ENCODE data around the gene SOS2. TPM values are rescaled to one million over a fixed set of nuclear protein-coding genes. Genes with fewer than 3 reads are reported as not detected.

The SOS2 gene
- total RNA-seq = 17.2 and 19.7 TPM in 2 replicates

- peak; percentile 35 for DNase-seq (ENCODE audit: low read depth, low spot score)
These were observed at the start of gene SOS2 for GRCh38 chr14:50231475-50232275. SOS2 (minus strand) TSS chr14:50231578; CDS start chr14:50231283, 295 bp downstream.

GRCh38 chr14:50272498-50272897 lies 41.1 kb upstream of the SOS2 start:
- DNase-seq (ENCODE audit: low read depth, low spot score) = no peak

- DNase-seq (ENCODE audit: low read depth, low spot score) = no peak
These were observed 39.6 kb upstream of the SOS2 start for GRCh38 chr14:50270932-50271331.

- no peak for DNase-seq (ENCODE audit: low read depth, low spot score)
These were observed 33.7 kb upstream of the SOS2 start for GRCh38 chr14:50265029-50265428.

- DNase-seq (ENCODE audit: low read depth, low spot score) = no peak
These were observed 31.9 kb upstream of the SOS2 start for GRCh38 chr14:50263321-50263720.

GRCh38 chr14:50262865-50263264 lies 31.5 kb upstream of the SOS2 start:
- no peak for DNase-seq (ENCODE audit: low read depth, low spot score)

- DNase-seq (ENCODE audit: low read depth, low spot score) = peak; percentile 4
These were observed 29.1 kb upstream of the SOS2 start for GRCh38 chr14:50260511-50260910.

GRCh38 chr14:50260072-50260471 lies 28.7 kb upstream of the SOS2 start:
- no peak for DNase-seq (ENCODE audit: low read depth, low spot score)

GRCh38 chr14:50257732-50258131 lies 26.4 kb upstream of the SOS2 start:
- DNase-seq (ENCODE audit: low read depth, low spot score) = no peak

GRCh38 chr14:50254248-50254647 lies 22.9 kb upstream of the SOS2 start:
- DNase-seq (ENCODE audit: low read depth, low spot score) = no peak

GRCh38 chr14:50249136-50249775 lies 17.9 kb upstream of the SOS2 start:
- DNase-seq (ENCODE audit: low read depth, low spot score) = no peak

GRCh38 chr14:50247245-50247644 lies 15.9 kb upstream of the SOS2 start:
- DNase-seq (ENCODE audit: low read depth, low spot score) = no peak

GRCh38 chr14:50242566-50243310 lies 11.4 kb upstream of the SOS2 start:
- no peak for DNase-seq (ENCODE audit: low read depth, low spot score)

GRCh38 chr14:50242096-50242495 lies 10.7 kb upstream of the SOS2 start:
- no peak for DNase-seq (ENCODE audit: low read depth, low spot score)

- DNase-seq (ENCODE audit: low read depth, low spot score) = no peak
These were observed 6.0 kb upstream of the SOS2 start for GRCh38 chr14:50237427-50237826.

- no peak for DNase-seq (ENCODE audit: low read depth, low spot score)
These were observed 2.5 kb upstream of the SOS2 start for GRCh38 chr14:50233951-50234250.

GRCh38 chr14:50233166-50233950 lies 2.0 kb upstream of the SOS2 start:
- DNase-seq (ENCODE audit: low read depth, low spot score) = no peak

GRCh38 chr14:50232276-50232642 lies 881 bp upstream of the SOS2 start:
- DNase-seq (ENCODE audit: low read depth, low spot score) = no peak

GRCh38 chr14:50230701-50231474 lies 490 bp downstream of the SOS2 start:
- no peak for DNase-seq (ENCODE audit: low read depth, low spot score)

- no peak for DNase-seq (ENCODE audit: low read depth, low spot score)
These were observed 1.0 kb downstream of the SOS2 start for GRCh38 chr14:50230401-50230700.

- no peak for DNase-seq (ENCODE audit: low read depth, low spot score)
These were observed 1.7 kb downstream of the SOS2 start for GRCh38 chr14:50229681-50230080.

Data from pulmonary artery endothelial cell (primary cell).